ACC112 (cell line): Measurements from ENCODE around the gene MEGF6.

Source experiments
- H2AFZ ChIP-seq: fragments of 200-600 bp; sonication (generic); one replicate; pipeline ENCODE4 v1.6.0; 2017; ENCODE audit warnings: antibody characterized with exemption, low read length; ENCODE audit not compliant: unreplicated experiment
- H3K27ac ChIP-seq: fragments of 200-600 bp; sonication (generic); 2 replicates; pipeline ENCODE4 v1.5.1; 2014; ENCODE audit warnings: low read depth, mild to moderate bottlenecking, antibody characterized with exemption, low read length, moderate library complexity
- H3K27me3 ChIP-seq: fragments of 200-600 bp; sonication (generic); 2 replicates; pipeline ENCODE4 v1.6.1; 2014; ENCODE audit warnings: mild to moderate bottlenecking, antibody characterized with exemption, low read length, moderate library complexity, mixed read lengths; ENCODE audit not compliant: insufficient read depth
- H3K36me3 ChIP-seq: fragments of 200-600 bp; sonication (generic); 2 replicates; pipeline ENCODE4 v1.6.1; 2016; ENCODE audit warnings: mild to moderate bottlenecking, antibody characterized with exemption, low read length, moderate library complexity, mixed read lengths; ENCODE audit not compliant: insufficient read depth
- H3K4me1 ChIP-seq: fragments of 200-600 bp; sonication (generic); one replicate; pipeline ENCODE4 v1.6.1; 2016; ENCODE audit warnings: low read length, mixed read lengths; ENCODE audit not compliant: insufficient read depth, unreplicated experiment, control insufficient read depth
- H3K4me3 ChIP-seq: fragments of 200-600 bp; sonication (generic); 2 replicates; pipeline ENCODE4 v1.5.1; 2014; ENCODE audit warnings: mild to moderate bottlenecking, low read depth, low read length
- H3K79me2 ChIP-seq: fragments of 200-600 bp; sonication (generic); one replicate; pipeline ENCODE4 v1.6.0; 2016; ENCODE audit warnings: low read length; ENCODE audit not compliant: control insufficient read depth, unreplicated experiment, insufficient read depth

MEGF6 gene

GRCh38 chr1:3652548-3653285 is 41.4 kb upstream of the MEGF6 start:
- Histone ChIP-seq H3K4me1 (peaks cover 5% of the 10 kb centered on the region), H3K27me3 (peaks cover 50% of the 10 kb centered on the region), H3K36me3 (no peaks in the 10 kb centered on the region), H3K27ac (no peak overlapping the region), H3K79me2 (peaks cover 5% of the 10 kb centered on the region), H3K4me3 (peak overlapping the region; percentile 66), H2AFZ (no peak overlapping the region)

- Histone ChIP-seq H3K27me3 (peaks cover 50% of the 10 kb centered on the region), H3K36me3 (no peaks in the 10 kb centered on the region), H3K4me1 (peaks cover 5% of the 10 kb centered on the region), H2AFZ (no peak within 1 kb of the TSS), H3K79me2 (peaks cover 5% of the 10 kb centered on the region), H3K4me3 (peak within 1 kb of the TSS; percentile 66), H3K27ac (no peak within 1 kb of the TSS)
Observed at GRCh38 chr1:3651930-3652547, 40.7 kb upstream of the MEGF6 start, which contains the start of gene TP73. Gene TP73, plus strand, starts transcription at chr1:3652516. Its CDS starts 29,850 bp downstream, at chr1:3682366.

- no peak overlapping the region for H2AFZ ChIP-seq
- H3K27ac ChIP-seq = no peak overlapping the region
- H3K4me1 ChIP-seq = peaks cover 5% of the 10 kb centered on the region
- H3K4me3 ChIP-seq = no peak overlapping the region
- no peaks in the 10 kb centered on the region for H3K36me3 ChIP-seq
- H3K79me2 ChIP-seq = peaks cover 5% of the 10 kb centered on the region
- H3K27me3 ChIP-seq = peaks cover 48% of the 10 kb centered on the region
Observed at GRCh38 chr1:3651026-3651929, 40.0 kb upstream of the MEGF6 start.

- H3K36me3 ChIP-seq = no peaks in the 10 kb centered on the region
- peaks cover 44% of the 10 kb centered on the region for H3K27me3 ChIP-seq
- H2AFZ ChIP-seq = no peak overlapping the region
- no peak overlapping the region for H3K27ac ChIP-seq
- peak overlapping the region; percentile 99 for H3K4me3 ChIP-seq
- H3K4me1 ChIP-seq = peaks cover 5% of the 10 kb centered on the region
- peaks cover 5% of the 10 kb centered on the region for H3K79me2 ChIP-seq
Observed at GRCh38 chr1:3650248-3651025, 39.1 kb upstream of the MEGF6 start.

GRCh38 chr1:3649342-3650247 is 38.3 kb upstream of the MEGF6 start, which contains the start of gene WRAP73:
Gene WRAP73, minus strand, starts transcription at chr1:3650103. Its CDS starts 104 bp downstream, at chr1:3649999.
- Histone ChIP-seq H2AFZ (peak within 1 kb of the TSS; percentile 99), H3K27ac (no peak within 1 kb of the TSS), H3K79me2 (peaks cover 5% of the 10 kb centered on the region), H3K27me3 (peaks cover 43% of the 10 kb centered on the region), H3K4me1 (peaks cover 5% of the 10 kb centered on the region), H3K4me3 (peak within 1 kb of the TSS; percentile 99), H3K36me3 (peaks cover under 1% of the 10 kb centered on the region; the same call in 1 of the 2 replicates)

DNA sequence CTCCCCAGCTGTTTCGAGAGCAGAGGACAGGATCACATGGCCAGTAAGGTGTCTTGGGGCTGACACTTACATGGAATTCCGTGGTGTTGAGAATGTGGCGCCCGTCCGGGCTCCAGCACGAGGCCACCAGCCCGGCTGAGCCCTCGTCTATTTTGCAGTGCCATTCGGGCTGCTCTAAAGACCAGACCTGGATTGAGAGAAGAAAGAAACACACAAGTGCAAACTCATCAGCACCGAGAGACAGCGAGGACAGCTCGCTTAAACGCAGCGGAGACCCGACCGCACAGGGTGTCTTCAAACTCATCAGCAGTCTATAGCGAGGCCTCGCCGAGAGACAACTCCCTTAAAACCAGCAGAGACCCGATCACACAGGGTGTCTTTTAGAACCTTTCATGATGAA is 35.3 kb upstream of the MEGF6 start:
- H2AFZ ChIP-seq = no peak overlapping the region
- H3K79me2 ChIP-seq = peaks cover 5% of the 10 kb centered on the region
- H3K27me3 ChIP-seq = peaks cover 16% of the 10 kb centered on the region
- H3K36me3 ChIP-seq = peaks cover 4% of the 10 kb centered on the region; the same call in 1 of the 2 replicates
- no peak overlapping the region for H3K4me3 ChIP-seq
- peaks cover 5% of the 10 kb centered on the region for H3K4me1 ChIP-seq
- no peak overlapping the region for H3K27ac ChIP-seq

DNA sequence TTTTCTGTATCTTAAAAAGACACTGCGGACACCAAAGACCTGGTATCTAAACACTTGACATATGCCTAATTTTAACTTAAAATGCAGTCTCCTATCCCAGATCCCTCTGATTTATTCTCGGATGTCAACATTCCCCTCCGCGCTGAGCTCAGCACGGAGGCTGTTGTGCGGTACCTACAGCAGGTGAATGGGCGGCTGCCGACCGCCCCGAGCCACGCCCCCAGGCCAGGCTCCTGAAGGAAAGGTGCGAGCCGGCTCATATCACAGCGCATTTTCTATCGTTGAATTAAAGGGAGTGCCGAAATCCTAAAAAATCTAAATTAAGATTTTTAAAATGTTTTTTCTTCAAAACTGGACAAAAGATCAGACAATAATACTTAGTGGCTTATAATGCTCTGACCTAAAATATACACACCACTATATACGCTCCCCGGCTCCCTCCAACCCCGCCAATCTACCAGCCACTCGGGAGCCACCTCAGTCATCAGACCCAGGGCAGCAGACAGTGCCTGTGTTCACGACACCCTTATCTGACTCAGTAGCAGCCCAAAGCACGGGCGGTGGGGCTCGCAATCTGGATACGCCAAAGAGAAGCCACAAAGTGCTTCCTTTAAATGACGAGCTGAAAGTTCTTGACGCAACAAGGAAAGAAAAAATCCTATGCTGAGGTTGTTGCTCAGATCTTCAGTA is 34.5 kb upstream of the MEGF6 start:
- H3K36me3 ChIP-seq = peaks cover 4% of the 10 kb centered on the region; the same call in 1 of the 2 replicates
- peaks cover 5% of the 10 kb centered on the region for H3K4me1 ChIP-seq

DNA sequence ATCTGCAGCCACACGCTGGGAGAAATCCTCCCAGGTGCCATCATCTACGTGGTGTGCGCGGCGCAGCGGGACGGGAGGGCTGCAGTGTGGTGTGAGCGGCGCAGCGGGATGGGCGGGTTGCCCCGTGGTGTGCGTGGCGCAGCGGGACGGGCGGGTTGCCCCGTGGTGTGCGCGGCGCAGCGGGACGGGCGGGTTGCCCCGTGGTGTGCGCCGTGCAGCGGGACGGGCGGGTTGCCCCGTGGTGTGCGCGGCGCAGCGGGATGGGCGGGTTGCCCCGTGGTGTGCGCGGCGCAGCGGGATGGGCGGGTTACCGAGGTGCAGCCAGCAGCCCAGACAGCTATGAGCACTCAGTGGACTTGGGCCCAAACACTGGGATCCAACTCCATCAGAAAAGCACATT is 33.9 kb upstream of the MEGF6 start:
- Histone ChIP-seq H3K4me1 (peaks cover 5% of the 10 kb centered on the region), H3K36me3 (peaks cover 4% of the 10 kb centered on the region; the same call in 1 of the 2 replicates), H3K79me2 (peaks cover 5% of the 10 kb centered on the region), H3K27me3 (peaks cover 3% of the 10 kb centered on the region; the same call in 1 of the 2 replicates), H3K4me3 (no peak overlapping the region), H3K27ac (no peak overlapping the region), H2AFZ (no peak overlapping the region)

More for the DNA sequence above, 34.5 kb upstream of the MEGF6 start:
- H3K4me3 ChIP-seq = no peak overlapping the region
- H2AFZ ChIP-seq = no peak overlapping the region
- H3K27ac ChIP-seq = no peak overlapping the region
- peaks cover 8% of the 10 kb centered on the region for H3K27me3 ChIP-seq
- H3K79me2 ChIP-seq = peaks cover 5% of the 10 kb centered on the region

- Histone ChIP-seq H3K4me3 (no peak overlapping the region), H3K36me3 (peaks cover 4% of the 10 kb centered on the region; the same call in 1 of the 2 replicates), H3K27ac (no peak overlapping the region), H2AFZ (no peak overlapping the region), H3K79me2 (peaks cover under 1% of the 10 kb centered on the region), H3K4me1 (peaks cover 5% of the 10 kb centered on the region), H3K27me3 (no peaks in the 10 kb centered on the region)
Observed at GRCh38 chr1:3644273-3644672, 33.0 kb upstream of the MEGF6 start.
